Testis (tissue), 3 donors: ENCODE data around the gene DLL4. TPM values are rescaled to one million over a fixed set of nuclear protein-coding genes. Genes with fewer than 3 reads are reported as not detected.
"Not testable (repeated sequence)": the region's sequence is repeated elsewhere in the genome, so short reads cannot be mapped to it uniquely, and the experiment has no call there.

Experiments used
- DNase-seq: peaks from one replicate; pipeline ENCODE4 v3.0.0-alpha.2; 2019
- H3K27ac ChIP-seq, 2 donors: fragments of 200-600 bp; sonication (generic); one replicate each; pipeline ENCODE4 v1.5.1; 2019
- H3K27me3 ChIP-seq: fragments of 200-600 bp; sonication (generic); one replicate; pipeline ENCODE4 v1.5.1; 2019
- H3K36me3 ChIP-seq: fragments of 200-600 bp; sonication (generic); one replicate; pipeline ENCODE4 v1.5.1; 2017; ENCODE audit warnings: low read depth; ENCODE audit errors: missing control alignments
- H3K4me1 ChIP-seq: fragments of 200-600 bp; sonication (generic); one replicate; pipeline ENCODE4 v1.5.1; 2019
- H3K4me3 ChIP-seq, 2 donors: fragments of 200-600 bp; sonication (generic); one replicate each; pipeline ENCODE4 v1.5.1; 2017 to 2019
- H3K9me3 ChIP-seq: fragments of 200-600 bp; sonication (generic); one replicate; pipeline ENCODE4 v1.5.1; 2017
- POLR2A ChIP-seq: fragments of 450-650 bp; IDR thresholded peaks from one replicate; pipeline ENCODE4 v1.6.1; 2017; ENCODE audit warnings: antibody characterized with exemption, mild to moderate bottlenecking, moderate library complexity
- WGBS, 2 donors: methylation state at CpG; one replicate each; pipeline ENCODE4 v1.1.5; 2018; 5-methylcytosine and 5-hydroxymethylcytosine counted together
- intact Hi-C: fragments of 100-400 bp; cut with DNase I; formaldehyde crosslinking; loops from one replicate; pipeline ENCODE4 v1.15.1; 2023; ENCODE audit warnings: low total_unique reads
- polyA plus RNA-seq: library from polyadenylated mRNA; stranded (reverse); fragments of 350-450 nt; fragmentation: Illumina TruSeq; extraction: RNeasy Lipid Tissue Mini Kit (QIAGEN cat#74804); gene quantifications from one replicate; pipeline ENCODE4 v1.2.3, GENCODE V29; 2014; ENCODE audit warnings: low read depth, low replicate concordance; ENCODE audit not compliant: insufficient read depth
- total RNA-seq, 2 donors: library from RNA; depleted of rRNA; stranded (reverse); fragments of >200 nt; gene quantifications; one replicate each; pipeline ENCODE4 v1.2.3, GENCODE V29; 2016
- TF ChIP-seq, protein P1 (sequence below), 3 experiments: fragments of 450-650 bp in 2 of 3; fragments of 200-600 bp in 1 of 3; sonication (generic) in 1 of 3; IDR thresholded peaks; one replicate each; pipeline ENCODE4 v1.5.1; 2016 to 2019; ENCODE audit warnings: antibody characterized with exemption in 3 of 3, mild to moderate bottlenecking in 2 of 3, moderate library complexity in 1 of 3

DLL4 gene
- total and polyA plus RNA-seq, 3 donors from 2014 or later, result 2.0 to 3.9 (median 3.5) TPM

DNA sequence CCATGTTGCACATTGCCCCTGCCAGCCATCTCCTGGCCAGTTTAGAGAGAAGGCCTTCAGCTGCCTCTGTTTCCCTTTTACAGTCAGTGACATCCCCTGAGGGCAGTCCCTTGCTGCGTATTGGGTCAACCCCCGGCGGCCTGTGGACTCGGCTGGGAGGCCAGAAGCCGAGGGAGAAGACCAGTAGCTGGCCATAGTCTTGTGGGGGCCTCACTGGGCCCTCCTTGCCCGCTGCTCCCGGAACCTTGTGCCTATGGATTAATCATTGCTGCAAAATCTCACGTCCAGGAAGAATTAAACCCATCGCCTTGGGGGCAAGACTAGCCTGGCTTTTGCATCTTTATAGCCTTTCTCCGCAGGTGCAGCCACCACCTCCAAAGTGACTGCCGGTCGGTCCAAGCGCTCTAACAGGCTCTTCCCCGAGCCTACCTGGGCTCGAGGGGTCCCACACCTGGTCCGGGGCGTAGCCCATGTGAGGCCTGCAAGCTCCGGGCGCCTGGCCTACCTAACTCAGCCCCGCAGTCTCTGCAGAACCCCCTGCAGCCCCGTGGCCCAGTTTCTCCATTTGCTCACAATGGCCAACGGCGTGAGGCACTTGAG lies 23.3 kb downstream of the DLL4 start:
- Histone ChIP-seq H3K27ac (no peak overlapping the region), H3K4me3 (peak overlapping the region; percentile 52 to 67), H3K36me3 (no peaks in the 10 kb centered on the region), H3K4me1 (peaks cover 8% of the 10 kb centered on the region), H3K9me3 (no peaks in the 10 kb centered on the region), H3K27me3 (no peaks in the 10 kb centered on the region)
- no peak for DNase-seq
- intact Hi-C loops, result no loop called here
- TF ChIP-seq, protein P1, sequence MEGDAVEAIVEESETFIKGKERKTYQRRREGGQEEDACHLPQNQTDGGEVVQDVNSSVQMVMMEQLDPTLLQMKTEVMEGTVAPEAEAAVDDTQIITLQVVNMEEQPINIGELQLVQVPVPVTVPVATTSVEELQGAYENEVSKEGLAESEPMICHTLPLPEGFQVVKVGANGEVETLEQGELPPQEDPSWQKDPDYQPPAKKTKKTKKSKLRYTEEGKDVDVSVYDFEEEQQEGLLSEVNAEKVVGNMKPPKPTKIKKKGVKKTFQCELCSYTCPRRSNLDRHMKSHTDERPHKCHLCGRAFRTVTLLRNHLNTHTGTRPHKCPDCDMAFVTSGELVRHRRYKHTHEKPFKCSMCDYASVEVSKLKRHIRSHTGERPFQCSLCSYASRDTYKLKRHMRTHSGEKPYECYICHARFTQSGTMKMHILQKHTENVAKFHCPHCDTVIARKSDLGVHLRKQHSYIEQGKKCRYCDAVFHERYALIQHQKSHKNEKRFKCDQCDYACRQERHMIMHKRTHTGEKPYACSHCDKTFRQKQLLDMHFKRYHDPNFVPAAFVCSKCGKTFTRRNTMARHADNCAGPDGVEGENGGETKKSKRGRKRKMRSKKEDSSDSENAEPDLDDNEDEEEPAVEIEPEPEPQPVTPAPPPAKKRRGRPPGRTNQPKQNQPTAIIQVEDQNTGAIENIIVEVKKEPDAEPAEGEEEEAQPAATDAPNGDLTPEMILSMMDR (IDR thresholded peaks at IDR 0.05), result no peak
- WGBS, 2 donors, result 47 to 58% methylated on average over 17 to 23 of the region's 23 CpGs

DNA sequence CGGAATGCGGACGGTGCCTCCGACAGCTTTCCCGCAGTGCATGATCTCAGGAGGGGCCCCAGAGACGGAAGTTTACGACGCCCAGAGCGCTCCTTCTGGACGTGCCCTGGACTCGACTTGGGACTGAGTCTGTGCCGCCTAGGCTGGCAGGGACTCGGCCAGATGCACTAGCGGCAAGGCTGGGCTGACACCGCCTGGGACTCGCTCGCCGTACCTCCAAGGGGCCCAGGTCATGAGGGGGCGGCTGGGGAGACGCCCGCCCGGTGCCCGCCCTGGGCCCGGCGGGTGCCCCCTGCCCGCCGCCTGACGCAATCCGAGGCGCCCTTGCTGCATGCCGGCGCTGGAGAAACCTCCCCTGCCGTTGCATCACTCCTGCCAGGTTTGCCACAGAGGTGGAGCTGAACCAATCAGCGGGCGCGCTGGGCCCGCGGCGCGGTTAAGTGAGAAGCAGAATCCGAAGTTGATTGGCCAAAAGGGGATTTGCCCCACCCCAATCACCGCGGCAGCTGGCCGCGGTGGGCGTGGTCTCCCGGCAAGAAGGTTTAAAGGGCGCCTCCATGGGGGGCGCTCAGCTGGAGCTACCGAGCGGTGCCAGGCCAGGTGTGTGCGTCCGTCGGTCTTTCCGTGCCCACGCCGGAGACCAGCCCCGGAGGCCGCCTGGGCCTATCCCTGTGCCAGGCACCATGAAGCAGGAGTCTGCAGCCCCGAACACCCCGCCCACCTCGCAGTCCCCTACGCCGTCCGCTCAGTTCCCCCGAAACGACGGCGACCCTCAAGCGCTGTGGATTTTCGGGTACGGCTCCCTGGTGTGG lies 24.0 kb downstream of the DLL4 start, which contains the start of gene CHAC1:
Gene CHAC1 (plus strand): TSS at position 571 of the 812 bp plus-strand sequence. CDS start 113 bp downstream, at position 684.
- intact Hi-C loops, result no loop called here
- Histone ChIP-seq H3K4me3 (peak within 1 kb of the TSS; percentile 52 to 67), H3K27ac (no peak within 1 kb of the TSS), H3K9me3 (no peaks in the 10 kb centered on the region), H3K36me3 (no peaks in the 10 kb centered on the region), H3K27me3 (no peaks in the 10 kb centered on the region), H3K4me1 (peaks cover 8% of the 10 kb centered on the region)
- peak; percentile 12 for TF ChIP-seq POLR2A
- TF ChIP-seq, protein P1 (IDR thresholded peaks at IDR 0.05), result no peak
- 0 to 1% methylated on average over 15 to 59 of the region's 72 CpGs for WGBS, 2 donors
- peak; percentile 97 for DNase-seq

DNA sequence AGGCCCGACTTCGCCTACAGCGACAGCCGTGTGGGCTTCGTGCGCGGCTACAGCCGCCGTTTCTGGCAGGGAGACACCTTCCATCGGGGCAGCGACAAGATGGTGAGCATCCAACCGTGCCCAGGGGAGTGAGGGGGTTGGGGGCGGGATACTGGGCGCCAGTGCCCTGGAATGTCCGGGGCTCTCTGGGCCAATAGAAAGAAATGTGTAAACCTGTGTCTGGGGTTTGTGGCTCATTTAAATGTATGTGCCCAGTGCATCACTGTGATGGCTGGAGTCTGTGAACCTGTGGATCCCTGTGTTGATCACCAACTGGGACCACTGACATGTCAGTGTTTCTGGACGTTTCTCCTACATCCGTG lies 24.6 kb downstream of the DLL4 start:
- no peaks in the 10 kb centered on the region for H3K27me3 ChIP-seq
- H3K4me3 ChIP-seq, result peak overlapping the region; percentile 52 to 67
- H3K4me1 ChIP-seq, result peaks cover 8% of the 10 kb centered on the region
- no peak overlapping the region for H3K27ac ChIP-seq
- H3K36me3 ChIP-seq, result no peaks in the 10 kb centered on the region
- no peak for DNase-seq
- intact Hi-C loops, result no loop called here
- no peak for TF ChIP-seq POLR2A
- WGBS, 2 donors, result 6 to 7% methylated on average over 11 to 17 of the region's 17 CpGs
- no peaks in the 10 kb centered on the region for H3K9me3 ChIP-seq

DNA sequence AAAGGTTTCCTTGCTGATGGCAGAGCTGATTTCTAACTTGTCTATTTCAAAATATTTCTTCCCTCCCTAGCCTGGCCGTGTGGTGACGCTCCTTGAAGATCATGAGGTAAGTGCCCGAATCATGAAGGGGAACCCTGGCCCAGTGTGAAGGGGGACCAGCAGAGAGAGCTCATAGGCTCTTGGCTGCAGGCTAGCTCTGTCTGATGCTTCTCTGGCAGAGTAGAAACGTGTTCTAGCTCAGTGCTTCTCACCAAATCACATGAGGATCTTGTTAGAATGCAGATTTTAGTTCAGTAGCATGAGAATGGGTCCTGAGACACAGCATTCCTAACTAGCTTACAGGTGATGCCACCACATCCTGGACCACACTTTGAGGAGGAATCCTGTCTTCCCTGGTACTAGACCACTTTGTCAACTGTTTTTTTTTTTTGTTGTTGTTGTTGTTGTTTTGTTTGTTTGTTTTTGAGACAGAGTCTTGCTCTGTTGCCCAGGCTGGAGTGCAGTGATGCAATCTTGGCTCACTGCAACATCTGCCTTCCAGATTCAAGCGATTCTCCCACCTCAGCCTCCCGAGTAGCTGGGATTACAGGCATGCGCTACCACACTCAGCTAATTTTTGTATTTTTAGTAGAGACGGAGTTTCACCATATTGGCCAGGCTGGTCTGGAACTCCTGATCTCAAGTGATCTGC lies 25.2 kb downstream of the DLL4 start:
- H3K27me3 ChIP-seq, H3K36me3 ChIP-seq, DNase-seq, H3K27ac ChIP-seq, H3K9me3 ChIP-seq, H3K4me1 ChIP-seq, intact Hi-C loops, H3K4me3 ChIP-seq: not testable (repeated sequence)
- WGBS, 2 donors, result 66 to 77% methylated on average over 8 of the region's 8 CpGs

DNA sequence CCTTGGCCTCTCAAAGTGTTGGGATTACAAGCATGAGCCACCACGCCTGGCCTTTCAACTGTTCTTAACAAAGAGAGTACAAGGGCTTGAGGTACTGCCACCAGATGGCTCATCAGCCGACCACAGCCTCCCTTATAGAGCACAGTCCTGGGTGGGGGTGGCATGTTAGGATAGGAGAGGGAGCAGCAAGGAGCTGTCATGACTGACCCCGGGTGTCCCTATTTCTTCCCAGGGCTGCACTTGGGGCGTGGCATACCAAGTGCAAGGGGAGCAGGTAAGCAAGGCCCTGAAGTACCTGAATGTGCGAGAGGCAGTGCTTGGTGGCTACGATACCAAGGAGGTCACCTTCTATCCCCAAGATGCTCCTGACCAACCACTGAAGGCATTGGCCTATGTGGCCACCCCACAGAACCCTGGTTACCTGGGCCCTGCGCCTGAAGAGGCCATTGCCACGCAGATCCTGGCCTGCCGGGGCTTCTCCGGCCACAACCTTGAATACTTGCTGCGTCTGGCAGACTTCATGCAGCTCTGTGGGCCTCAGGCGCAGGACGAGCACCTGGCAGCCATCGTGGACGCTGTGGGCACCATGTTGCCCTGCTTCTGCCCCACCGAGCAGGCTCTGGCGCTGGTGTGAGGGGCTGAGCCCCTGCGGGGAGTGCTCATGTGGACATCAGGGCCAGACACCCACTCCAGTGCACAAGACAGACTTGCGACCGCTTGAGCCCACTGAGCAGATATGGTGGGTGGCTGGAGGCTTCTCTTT lies 26.2 kb downstream of the DLL4 start:
- no peak overlapping the region for H3K4me3 ChIP-seq
- no peaks in the 10 kb centered on the region for H3K27me3 ChIP-seq
- DNase-seq, result no peak
- no peaks in the 10 kb centered on the region for H3K36me3 ChIP-seq
- no peak for TF ChIP-seq POLR2A
- TF ChIP-seq, protein P1 (IDR thresholded peaks at IDR 0.05), result no peak
- H3K9me3 ChIP-seq, result no peaks in the 10 kb centered on the region
- H3K27ac ChIP-seq, result no peak overlapping the region
- H3K4me1 ChIP-seq, result peaks cover 8% of the 10 kb centered on the region
- intact Hi-C loops, result no loop called here
- 83 to 91% methylated on average over 8 to 19 of the region's 20 CpGs for WGBS, 2 donors
